Measurements from ENCODE around the gene S100PBP. TPM values are rescaled to one million over a fixed set of nuclear protein-coding genes. Genes with fewer than 3 reads are reported as not detected.

S100PBP gene
- total RNA-seq, 2 experiments from 2014 or later = 27.9 to 34.3 TPM

DNA sequence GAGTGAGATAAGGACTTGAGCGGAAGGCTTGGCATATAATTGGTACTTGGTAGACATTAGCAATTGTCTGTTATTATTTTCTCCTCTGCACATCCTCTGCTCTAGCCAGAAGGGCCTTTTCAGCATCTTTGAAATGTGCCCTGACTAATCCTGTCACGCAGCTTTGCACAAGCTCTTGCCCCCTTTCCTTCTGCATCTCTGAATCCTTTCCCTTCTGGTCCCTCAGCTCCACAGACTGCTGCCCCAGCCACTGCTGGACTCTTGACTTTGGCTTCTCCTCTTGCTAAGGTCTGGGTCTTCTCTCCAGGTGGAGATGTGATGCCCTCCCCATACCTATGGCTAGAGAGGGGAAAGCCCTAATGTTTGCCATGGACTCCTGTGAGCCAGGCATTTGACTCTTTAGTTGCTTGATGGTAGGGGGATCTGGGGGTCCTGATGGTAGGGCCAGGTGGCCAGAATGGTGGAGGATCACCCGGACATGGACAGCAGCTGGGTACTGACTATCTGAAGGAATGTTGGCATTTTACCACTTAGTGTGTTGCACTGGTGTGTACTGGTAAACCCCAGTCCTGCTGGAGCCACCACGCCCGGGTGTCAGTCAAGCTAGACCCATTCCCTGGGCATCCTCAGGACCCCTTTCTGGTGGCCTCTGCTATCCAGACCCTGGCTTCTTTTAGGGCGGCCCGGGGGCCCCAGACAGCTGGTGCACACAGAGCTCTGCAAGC, 73.2 kb downstream of the S100PBP start:
- no peak overlapping the region for H3K27ac Mint-ChIP-seq
- intact Hi-C loops (cut with DNase I, micrococcal nuclease) = no loop called here

DNA sequence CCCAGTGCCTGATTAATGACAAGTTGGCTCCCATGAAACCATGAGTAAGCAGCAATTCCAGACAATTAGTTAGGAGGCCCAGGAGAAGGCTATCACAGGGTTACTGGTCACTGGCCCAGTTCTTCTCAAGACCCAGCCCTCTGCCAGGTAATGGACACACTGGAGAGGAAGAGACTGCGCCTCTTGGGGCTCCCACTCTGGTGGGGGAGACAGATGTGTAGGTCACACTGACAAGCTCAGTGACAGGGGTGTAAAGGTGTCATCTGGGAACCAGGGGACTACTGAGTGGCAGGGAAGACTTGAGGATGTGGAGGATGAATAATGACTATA, 73.8 kb downstream of the S100PBP start:
- H3K27me3 Mint-ChIP-seq = peaks cover 53% of the 10 kb centered on the region
- intact Hi-C loops (cut with DNase I, micrococcal nuclease) = no loop called here
- POLR2A ChIA-PET = no interaction called here
- H3K27ac Mint-ChIP-seq = no peak overlapping the region
- H3K4me1 Mint-ChIP-seq = peaks cover 3% of the 10 kb centered on the region
- H3K36me3 Mint-ChIP-seq (ENCODE audit: low read depth) = no peaks in the 10 kb centered on the region
- no peak overlapping the region for H3K4me3 Mint-ChIP-seq
- CTCF ChIA-PET = interaction anchor here (0.5 to 5.4 kb wide), 7 partner anchors 13 to 1173 kb away, joined by 3 to 33 read pairs (median 3); no protein-coding TSS in a partner anchor
- ATAC-seq (no peak), DNase-seq (no peak)
- no peaks in the 10 kb centered on the region for H3K9me3 Mint-ChIP-seq (ENCODE audit: low read depth)

More for the DNA sequence above, 73.2 kb downstream of the S100PBP start:
- POLR2A ChIA-PET = no interaction called here
- H3K4me3 Mint-ChIP-seq = no peak overlapping the region
- CTCF ChIA-PET = interaction anchor here (0.5 to 5.4 kb wide), 9 partner anchors 14 to 1173 kb away, joined by 3 to 33 read pairs (median 3); no protein-coding TSS in a partner anchor
- H3K9me3 Mint-ChIP-seq (ENCODE audit: low read depth) = no peaks in the 10 kb centered on the region
- H3K27me3 Mint-ChIP-seq = peaks cover 53% of the 10 kb centered on the region
- no peak for ATAC-seq
- no peak for DNase-seq
- H3K36me3 Mint-ChIP-seq (ENCODE audit: low read depth) = no peaks in the 10 kb centered on the region
- peaks cover 3% of the 10 kb centered on the region for H3K4me1 Mint-ChIP-seq

- intact Hi-C loops (cut with DNase I, micrococcal nuclease) = no loop called here
- no peaks in the 10 kb centered on the region for H3K9me3 Mint-ChIP-seq (ENCODE audit: low read depth)
- DNase-seq (no peak), ATAC-seq (no peak)
- H3K4me1 Mint-ChIP-seq = peaks cover 3% of the 10 kb centered on the region
- peaks cover 56% of the 10 kb centered on the region for H3K27me3 Mint-ChIP-seq
- no peak overlapping the region for H3K27ac Mint-ChIP-seq
- ChIA-PET CTCF (interaction anchor here (0.6 to 5.4 kb wide), 5 partner anchors 13 to 1174 kb away, joined by 3 to 33 read pairs (median 3); no protein-coding TSS in a partner anchor), POLR2A (no interaction called here)
- H3K36me3 Mint-ChIP-seq (ENCODE audit: low read depth) = no peaks in the 10 kb centered on the region
- no peak overlapping the region for H3K4me3 Mint-ChIP-seq
These were observed 74.2 kb downstream of the S100PBP start for GRCh38 chr1:32891630-32892029.

- ATAC-seq (peak; percentile 82), DNase-seq (peak; percentile 75)
- ChIA-PET POLR2A (interaction anchor here (0.6 kb wide), 2 partner anchors 478 to 492 kb away, joined by 3 to 7 read pairs; no protein-coding TSS in a partner anchor), CTCF (interaction anchor here (0.6 to 5.4 kb wide), 11 partner anchors 12 to 340 kb away, joined by 3 to 33 read pairs (median 4); no protein-coding TSS in a partner anchor)
- Mint-ChIP-seq H3K4me1 (peaks cover 3% of the 10 kb centered on the region), H3K9me3 (ENCODE audit: low read depth) (no peaks in the 10 kb centered on the region), H3K27ac (no peak overlapping the region), H3K4me3 (peak overlapping the region; percentile 36), H3K36me3 (ENCODE audit: low read depth) (no peaks in the 10 kb centered on the region), H3K27me3 (peaks cover 48% of the 10 kb centered on the region)
- intact Hi-C loops (cut with DNase I, micrococcal nuclease) = no loop called here
These were observed 75.1 kb downstream of the S100PBP start for GRCh38 chr1:32892368-32893197.

DNA sequence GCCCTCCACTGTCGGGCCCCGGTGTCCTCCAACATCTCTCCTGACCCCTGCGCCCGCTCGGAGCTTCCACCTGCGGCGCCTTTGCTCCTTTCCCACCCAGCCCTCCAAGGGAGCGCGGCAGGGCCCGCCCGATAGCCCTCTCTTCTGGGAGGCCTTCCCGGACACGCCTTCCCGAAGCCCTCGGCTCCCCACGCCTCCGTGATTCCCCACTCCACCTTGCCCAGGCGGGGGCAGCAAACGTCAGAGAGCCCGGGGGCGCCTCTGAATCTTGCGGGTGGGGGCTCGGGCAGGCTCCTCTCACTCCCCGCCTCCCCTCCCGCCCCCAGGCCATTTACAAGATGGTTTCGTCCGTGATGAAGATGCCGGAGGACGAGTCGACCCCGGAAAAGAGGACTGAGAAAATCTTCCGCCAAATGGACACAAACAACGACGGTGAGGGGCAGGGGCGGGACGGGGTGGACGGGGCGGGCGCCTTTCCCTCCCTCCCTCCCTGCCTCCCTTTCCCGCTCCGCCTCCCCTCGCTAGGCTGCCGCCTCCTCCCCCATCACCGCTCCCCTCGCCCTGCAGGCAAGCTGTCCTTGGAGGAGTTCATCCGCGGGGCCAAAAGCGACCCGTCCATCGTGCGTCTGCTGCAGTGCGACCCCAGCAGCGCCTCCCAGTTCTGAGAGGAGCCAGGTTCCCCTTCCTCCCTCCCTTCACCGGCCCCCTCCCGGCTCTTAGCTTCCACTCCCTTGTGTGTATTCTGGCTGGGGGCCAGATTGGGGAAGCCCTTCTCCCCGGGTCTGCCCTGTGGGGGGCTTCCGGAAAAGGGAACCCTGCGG, 76.0 kb downstream of the S100PBP start:
- peaks cover 3% of the 10 kb centered on the region for H3K4me1 Mint-ChIP-seq
- peak overlapping the region; percentile 54 for H3K4me3 Mint-ChIP-seq
- no peaks in the 10 kb centered on the region for H3K36me3 Mint-ChIP-seq (ENCODE audit: low read depth)
- peaks cover 40% of the 10 kb centered on the region for H3K27me3 Mint-ChIP-seq
- ChIA-PET CTCF (interaction anchor here (0.6 to 5.4 kb wide), 9 partner anchors 17 to 341 kb away, joined by 3 to 33 read pairs (median 4); no protein-coding TSS in a partner anchor), POLR2A (interaction anchor here (0.6 kb wide), 1 partner anchor 493 kb away, joined by 3 read pairs; no protein-coding TSS in a partner anchor)
- ATAC-seq (peak; percentile 13), DNase-seq (peak; percentile 41)
- no peaks in the 10 kb centered on the region for H3K9me3 Mint-ChIP-seq (ENCODE audit: low read depth)
- no peak overlapping the region for H3K27ac Mint-ChIP-seq
- intact Hi-C loops (cut with DNase I, micrococcal nuclease) = no loop called here

DNA sequence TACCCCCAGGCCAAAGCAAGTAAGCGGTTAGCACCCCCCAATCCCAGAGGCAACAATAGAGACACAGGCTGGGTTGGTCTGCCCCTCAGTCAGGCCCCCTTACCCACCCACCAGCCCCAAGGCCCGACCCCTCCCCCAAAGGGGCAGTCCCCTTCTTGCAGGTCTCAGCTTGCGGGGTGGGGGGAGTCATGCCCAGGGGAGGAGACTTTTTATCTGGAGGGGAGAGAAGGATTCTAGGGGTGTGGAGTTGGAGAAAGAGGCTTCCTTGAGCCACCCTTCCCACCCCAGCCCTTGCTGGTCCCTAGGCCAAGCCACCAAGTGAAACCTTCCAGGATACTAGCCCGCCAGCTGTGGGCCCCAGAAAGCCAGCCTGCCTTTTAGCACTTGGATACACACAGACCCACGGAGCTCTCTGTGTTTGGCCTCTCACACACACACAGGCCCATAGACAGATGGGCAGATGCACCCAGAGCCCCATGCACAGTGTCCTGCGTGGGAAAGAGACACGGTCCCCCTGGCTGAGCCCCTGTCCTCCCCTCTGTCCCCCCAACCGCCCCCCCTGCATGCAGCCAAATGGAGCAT, 76.7 kb downstream of the S100PBP start:
- Mint-ChIP-seq H3K4me1 (peaks cover 3% of the 10 kb centered on the region), H3K36me3 (ENCODE audit: low read depth) (no peaks in the 10 kb centered on the region), H3K9me3 (ENCODE audit: low read depth) (no peaks in the 10 kb centered on the region), H3K4me3 (peak overlapping the region; percentile 54), H3K27ac (no peak overlapping the region), H3K27me3 (peaks cover 41% of the 10 kb centered on the region)
- DNase-seq (no peak), ATAC-seq (no peak)
- POLR2A ChIA-PET = no interaction called here
- CTCF ChIA-PET = interaction anchor here (5.4 kb wide), 1 partner anchor 18 kb away, joined by 33 read pairs; no protein-coding TSS in a partner anchor
- intact Hi-C loops (cut with DNase I, micrococcal nuclease) = no loop called here

- ChIA-PET POLR2A (no interaction called here), CTCF (interaction anchor here (5.4 kb wide), 1 partner anchor 19 kb away, joined by 33 read pairs; no protein-coding TSS in a partner anchor)
- DNase-seq = no peak
- H3K27me3 Mint-ChIP-seq = peaks cover 39% of the 10 kb centered on the region
- intact Hi-C loops (cut with DNase I, micrococcal nuclease) = no loop called here
- H3K4me3 Mint-ChIP-seq = no peak overlapping the region
- H3K27ac Mint-ChIP-seq = no peak overlapping the region
- no peaks in the 10 kb centered on the region for H3K36me3 Mint-ChIP-seq (ENCODE audit: low read depth)
- ATAC-seq = no peak
- no peaks in the 10 kb centered on the region for H3K9me3 Mint-ChIP-seq (ENCODE audit: low read depth)
- H3K4me1 Mint-ChIP-seq = peaks cover 3% of the 10 kb centered on the region
These were observed 77.2 kb downstream of the S100PBP start for GRCh38 chr1:32894681-32895080.

DNA sequence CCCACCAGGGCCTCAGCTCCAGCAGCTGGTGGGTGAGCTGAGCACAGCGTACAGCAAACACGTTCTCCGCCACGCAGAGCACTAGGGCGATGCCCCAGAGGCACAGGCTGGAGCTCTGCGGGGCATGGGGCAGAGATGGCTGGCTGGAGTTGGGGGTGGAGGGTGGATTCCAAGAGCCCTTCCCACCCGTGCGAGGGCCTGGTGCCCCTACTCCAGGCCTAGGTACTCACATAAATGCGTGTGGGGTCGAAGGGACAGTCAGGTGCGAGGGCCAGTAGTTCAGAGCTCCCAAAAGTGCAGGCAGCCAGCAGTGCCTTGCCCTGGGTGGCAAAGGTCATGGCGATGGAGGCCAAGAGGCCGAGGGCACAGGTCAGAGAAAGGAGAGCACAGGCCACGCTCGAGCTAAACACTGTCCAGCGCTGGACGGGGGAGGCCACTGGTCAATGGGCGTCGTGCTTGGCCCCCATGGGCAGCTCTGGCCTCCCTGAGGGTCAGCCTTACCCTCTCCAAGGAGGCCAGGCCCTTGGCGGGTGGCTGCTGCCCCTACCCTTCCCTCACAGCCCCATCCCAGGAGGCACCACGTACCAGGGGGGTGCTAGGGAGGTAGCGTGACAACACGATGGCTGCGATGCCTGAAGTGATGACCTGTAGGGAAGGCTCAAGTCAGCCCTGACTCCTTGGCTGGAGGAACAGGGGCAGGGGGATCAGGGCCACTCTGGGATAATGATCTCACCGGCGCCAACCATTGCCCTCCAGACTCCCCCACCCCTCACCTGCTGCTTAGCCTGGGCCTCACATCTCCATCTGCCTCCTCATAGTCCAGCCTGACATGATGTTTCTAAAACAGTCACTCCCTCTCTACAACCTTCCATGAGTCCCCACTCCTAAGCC, 78.1 kb downstream of the S100PBP start:
- POLR2A ChIA-PET = no interaction called here

DNA sequence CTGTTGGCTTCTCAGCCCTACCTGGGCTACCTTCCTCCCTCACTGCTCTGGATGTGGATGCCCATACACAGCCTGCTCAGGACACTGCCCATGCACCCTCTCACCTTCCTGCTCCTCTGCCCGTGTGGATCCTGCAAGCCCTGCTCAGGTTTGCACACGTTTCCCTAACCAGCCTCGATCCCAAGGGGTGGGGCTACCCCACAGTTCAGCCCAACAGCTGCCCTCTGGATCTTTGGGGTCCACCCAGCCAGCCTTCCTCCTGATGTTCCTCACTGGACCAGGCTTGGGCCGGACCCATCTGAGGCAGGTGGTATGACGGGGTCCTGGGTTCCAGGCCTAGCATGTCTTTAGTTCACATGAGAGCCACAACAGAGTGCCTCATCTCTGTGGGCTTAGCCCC, 79.0 kb downstream of the S100PBP start:
- Mint-ChIP-seq H3K9me3 (ENCODE audit: low read depth) (no peaks in the 10 kb centered on the region), H3K4me3 (no peak overlapping the region), H3K27ac (no peak overlapping the region), H3K27me3 (peaks cover 42% of the 10 kb centered on the region), H3K36me3 (ENCODE audit: low read depth) (no peaks in the 10 kb centered on the region), H3K4me1 (peaks cover 6% of the 10 kb centered on the region)
- CTCF ChIA-PET = interaction anchor here (1.1 kb wide), 1 partner anchor 16 kb away, joined by 5 read pairs; no protein-coding TSS in a partner anchor
- POLR2A ChIA-PET = no interaction called here
- DNase-seq = no peak
- intact Hi-C loops (cut with DNase I, micrococcal nuclease) = no loop called here
- ATAC-seq = no peak

More for the DNA sequence above, 78.1 kb downstream of the S100PBP start:
- intact Hi-C loops (cut with DNase I, micrococcal nuclease) = no loop called here
- no peak overlapping the region for H3K27ac Mint-ChIP-seq
- no peak for ATAC-seq
- CTCF ChIA-PET = interaction anchor here (0.6 to 1.0 kb wide), 3 partner anchors 9 to 191 kb away, joined by 3 to 4 read pairs (median 3); no protein-coding TSS in a partner anchor
- H3K9me3 Mint-ChIP-seq (ENCODE audit: low read depth) = no peaks in the 10 kb centered on the region
- DNase-seq = no peak
- no peak overlapping the region for H3K4me3 Mint-ChIP-seq
- peaks cover 43% of the 10 kb centered on the region for H3K27me3 Mint-ChIP-seq
- H3K36me3 Mint-ChIP-seq (ENCODE audit: low read depth) = no peaks in the 10 kb centered on the region
- H3K4me1 Mint-ChIP-seq = peaks cover 4% of the 10 kb centered on the region
